ENCODE measurements around the gene MUC20.

- TF ChIP-seq CTCF (IDR thresholded peaks at IDR 0.05; ENCODE audit: poor library complexity, severe bottlenecking) (no peak), EP300 (conservative IDR thresholded peaks at IDR 0.05; ENCODE audit: poor library complexity, severe bottlenecking) (no peak), EZH2 (IDR thresholded peaks at IDR 0.05; ENCODE audit: borderline replicate concordance, insufficient read depth, low read length, poor library complexity, severe bottlenecking) (no peak), SMC3 (conservative IDR thresholded peaks at IDR 0.05; ENCODE audit: poor library complexity) (no peak), POLR2AphosphoS5 (IDR thresholded peaks at IDR 0.05) (no peak)
Observed at GRCh38 chr3:195703776-195704175, 17.0 kb upstream of the MUC20 start.
